HG03103 (cell line): Measurements from ENCODE around the gene ARHGAP44.

Experiments used
- ATAC-seq: cut with Tn5 transposase; IDR thresholded peaks from one replicate; pipeline ENCODE4 v1.9.1; 2021; ENCODE audit warnings: low read depth; ENCODE audit not compliant: unreplicated experiment

Gene ARHGAP44

DNA sequence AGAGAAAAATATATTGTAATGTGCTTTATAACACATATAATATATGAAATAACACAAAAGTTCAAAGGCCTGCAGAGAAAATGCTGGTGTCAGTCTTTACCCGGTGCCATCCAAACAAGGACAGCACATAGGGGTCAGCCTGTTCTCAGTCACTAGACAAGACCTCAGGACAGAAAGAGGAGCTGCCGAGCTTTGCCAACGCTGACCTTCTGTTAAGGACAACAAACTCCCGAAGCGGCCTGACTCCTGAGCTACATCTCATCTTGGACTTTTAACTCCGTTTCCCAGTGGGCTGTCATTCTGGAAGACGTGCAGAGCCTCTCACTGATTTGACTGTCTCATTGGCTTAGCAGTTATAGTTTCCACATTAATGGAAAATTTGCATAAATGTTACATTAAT lies 221.7 kb downstream of the ARHGAP44 start:
- no peak for ATAC-seq

DNA sequence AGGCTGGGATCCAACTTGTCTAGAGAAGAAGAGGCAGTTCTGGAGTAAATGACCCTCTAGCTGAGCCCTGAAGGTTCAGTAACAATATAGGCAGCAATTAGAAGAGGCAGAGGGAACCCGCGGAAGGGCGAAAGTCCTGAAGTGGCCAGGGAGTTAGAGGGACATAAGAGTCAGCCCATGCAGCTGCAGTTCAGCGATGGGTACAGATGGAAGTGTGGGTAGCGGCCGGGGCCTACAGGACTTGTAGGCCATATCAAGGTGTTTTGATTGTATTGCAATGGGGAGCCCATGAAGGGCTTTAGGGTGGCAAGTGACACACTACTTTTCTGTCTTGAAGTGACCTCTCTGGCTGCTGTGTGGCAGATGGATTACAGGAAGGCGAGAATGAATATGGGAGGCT lies 225.5 kb downstream of the ARHGAP44 start:
- ATAC-seq, result no peak

DNA sequence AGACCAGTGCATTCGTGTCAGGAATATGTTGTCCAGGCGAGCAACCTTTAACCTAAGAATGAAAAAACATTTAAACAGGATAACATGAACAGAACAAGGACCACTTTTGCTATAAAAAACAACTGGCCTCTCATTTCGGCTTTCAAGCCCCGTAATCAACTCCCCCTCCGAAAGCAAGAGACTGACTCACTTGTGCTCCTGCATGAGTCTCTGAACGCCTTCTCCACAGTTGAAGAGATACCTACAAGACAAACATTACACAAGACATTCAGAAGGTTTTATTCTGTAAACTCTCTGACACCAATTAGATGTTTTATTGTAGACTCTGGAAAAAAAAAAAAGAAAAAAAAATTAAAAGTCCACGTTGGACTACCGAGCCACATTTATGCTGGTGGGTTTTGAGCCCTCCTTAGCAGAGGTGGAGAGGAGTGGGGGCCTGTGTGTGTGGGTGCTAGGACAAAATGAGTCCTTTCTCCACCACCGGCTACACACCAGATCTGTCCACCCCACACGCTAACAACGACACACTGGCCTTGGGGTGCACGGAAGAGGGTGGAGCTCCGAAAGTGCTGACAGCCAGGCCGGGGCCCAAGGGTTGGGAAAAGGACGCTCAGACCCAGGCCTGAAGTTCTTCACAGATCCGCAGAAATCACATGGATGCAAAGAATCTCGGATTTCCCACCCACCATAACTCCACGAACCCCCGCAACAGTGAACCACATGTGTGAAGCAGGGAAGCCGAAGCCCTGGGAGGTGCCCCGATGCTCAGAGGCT lies 227.8 kb downstream of the ARHGAP44 start:
- peak; percentile 8 for ATAC-seq

DNA sequence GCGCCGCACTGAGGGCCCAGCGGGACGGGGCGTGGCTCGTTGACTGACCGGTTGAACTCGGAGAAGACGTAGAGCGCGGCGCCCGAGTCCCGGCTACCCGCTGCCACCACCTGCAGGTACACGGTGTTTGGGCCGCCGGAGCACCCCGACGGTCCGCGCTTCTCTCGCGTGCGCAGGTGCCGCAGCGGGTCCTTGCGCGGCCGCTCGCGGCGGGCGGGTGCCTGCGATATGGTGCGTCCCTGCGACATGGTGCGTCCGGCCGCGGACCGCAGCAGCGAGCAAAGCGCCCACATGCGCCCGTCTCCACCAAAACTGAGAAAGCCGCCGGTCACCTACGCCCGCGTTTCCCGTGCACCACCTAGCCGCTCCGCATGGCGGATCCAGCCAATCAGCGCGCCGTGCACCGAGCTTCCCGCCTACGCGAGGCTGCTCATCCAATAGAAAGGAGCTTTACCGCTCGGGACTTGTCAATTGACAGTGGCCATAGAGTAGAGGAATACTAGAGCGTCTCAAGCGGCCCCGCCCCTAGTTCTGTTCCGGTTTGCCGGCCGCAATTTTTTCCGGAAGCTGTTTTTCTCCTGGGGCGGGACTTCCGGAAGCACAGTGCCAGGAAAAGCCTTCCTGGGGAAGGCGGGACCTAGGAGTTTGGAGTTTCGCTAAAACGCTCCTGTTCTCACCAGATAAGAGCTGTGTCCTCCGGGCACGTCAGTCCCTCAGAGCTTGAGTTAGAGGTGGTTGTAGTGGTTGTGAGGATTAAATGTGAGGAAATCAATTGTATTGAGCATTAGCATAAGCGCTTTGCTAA lies 228.6 kb downstream of the ARHGAP44 start, which contains the start of gene ELAC2:
Gene ELAC2 (minus strand): TSS at position 373 of the 805 bp plus-strand sequence. CDS start 80 bp downstream, at position 293.
- peak; percentile 94 for ATAC-seq

DNA sequence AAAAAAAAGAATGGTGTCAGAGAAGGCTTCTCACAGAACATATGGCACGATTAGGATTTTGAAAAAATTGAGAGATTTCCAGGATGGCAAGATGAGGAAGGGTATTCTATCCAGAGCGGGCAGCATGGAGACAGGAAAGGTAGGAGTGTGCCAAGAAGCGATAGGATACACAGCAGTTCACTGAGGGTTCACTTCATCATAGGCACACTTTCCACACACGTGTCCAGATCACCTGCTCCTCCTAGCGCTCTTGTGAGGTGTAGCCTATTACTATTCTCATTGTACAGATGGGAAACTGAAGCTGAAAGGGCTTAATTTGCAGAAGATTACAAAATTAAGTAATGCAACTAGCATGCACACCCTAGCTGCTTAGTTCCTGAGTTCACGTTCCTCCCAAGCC lies 234.7 kb downstream of the ARHGAP44 start:
- no peak for ATAC-seq

DNA sequence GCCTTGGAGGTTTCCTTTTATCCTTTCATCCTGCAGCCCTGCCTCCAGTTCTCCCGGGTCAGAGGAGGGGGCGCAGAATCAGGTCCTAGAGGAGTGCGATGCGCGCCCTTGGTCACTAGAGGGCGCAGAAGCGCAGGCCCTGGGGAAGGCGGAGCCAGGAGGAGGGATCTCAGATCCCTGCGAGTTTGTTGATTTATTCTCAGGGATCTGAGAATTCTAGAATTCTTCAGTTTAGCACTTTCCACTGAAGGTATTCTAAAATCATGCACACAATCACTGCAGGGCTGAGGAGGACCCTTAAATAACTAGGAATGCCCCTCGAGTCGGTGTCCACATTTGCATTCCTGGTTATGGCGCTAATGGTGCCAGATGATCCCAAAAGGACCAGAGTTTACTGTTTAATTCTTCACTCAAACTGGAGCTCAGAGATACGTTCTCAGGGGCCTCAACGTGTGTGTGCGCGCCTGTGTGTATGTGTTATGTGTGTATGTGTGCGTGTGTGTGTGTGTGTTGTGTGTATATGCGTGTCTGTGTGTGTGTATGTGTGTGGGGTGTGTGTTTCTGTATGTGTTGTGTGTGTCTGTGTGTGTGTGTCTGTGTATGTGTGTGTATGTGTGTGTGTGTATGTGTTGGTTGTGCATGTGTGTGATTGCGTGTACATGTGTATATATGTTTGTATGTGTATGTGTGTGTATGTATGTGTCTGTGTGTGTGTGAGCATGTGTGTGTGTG lies 235.4 kb downstream of the ARHGAP44 start:
- peak; percentile 94 for ATAC-seq

DNA sequence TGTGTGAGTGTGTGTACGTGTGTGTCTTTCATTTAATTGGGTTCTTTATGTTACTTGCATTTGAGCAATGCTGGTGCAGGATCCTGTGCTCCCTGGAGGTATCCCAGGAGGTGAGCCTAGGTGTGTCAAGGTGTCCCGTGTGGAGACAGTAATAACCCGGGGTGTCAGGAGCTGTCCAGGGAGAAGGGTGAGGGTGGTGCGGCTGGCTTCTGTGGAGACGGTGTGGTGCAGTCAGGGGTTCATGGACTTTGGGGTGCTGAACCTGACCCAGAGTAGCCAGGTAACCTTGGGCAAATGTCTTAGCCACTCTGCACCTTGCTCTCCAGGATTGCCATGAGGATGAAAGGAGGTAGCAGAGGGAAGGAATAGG lies 235.9 kb downstream of the ARHGAP44 start:
- no peak for ATAC-seq

DNA sequence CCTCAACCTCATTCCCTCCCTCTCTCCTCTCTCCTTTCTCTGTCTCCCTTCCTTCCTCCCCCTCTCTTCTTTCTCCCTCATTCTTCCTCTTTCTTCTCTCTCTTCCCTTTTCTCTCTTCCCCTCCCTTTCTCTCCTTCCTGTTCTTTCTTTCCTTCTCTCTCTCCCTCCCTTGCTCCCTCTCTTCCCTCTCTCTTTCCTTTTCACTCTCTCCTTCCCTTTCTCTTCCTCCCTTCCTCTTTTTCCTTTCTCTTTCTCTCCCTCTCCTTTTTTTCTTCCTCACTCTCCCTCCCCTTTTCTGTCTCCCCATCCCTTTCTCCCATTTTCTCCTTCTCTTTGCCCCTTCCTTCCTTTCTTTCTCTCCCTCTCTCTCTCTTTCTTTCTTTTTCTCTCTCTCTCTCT lies 236.4 kb downstream of the ARHGAP44 start:
- ATAC-seq, result no peak

DNA sequence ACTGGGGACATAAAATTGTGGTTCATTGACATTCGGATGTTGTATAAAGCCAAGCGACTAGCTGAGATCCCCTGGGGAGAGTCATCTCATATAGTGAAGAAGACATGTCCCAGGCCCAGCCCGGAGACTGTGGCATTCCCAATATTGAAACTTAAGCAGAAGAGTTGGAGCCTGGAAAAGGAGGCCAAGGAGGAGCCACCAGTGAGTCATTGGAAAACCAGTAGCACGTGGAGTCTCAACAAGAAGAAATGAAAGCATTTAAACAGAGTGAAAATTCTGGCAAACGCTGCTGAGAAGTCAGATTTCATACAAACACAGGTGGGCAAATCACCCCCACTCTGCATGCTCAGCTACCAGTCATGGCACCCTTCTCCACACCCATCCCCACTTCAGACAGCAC lies 237.9 kb downstream of the ARHGAP44 start:
- ATAC-seq, result no peak

DNA sequence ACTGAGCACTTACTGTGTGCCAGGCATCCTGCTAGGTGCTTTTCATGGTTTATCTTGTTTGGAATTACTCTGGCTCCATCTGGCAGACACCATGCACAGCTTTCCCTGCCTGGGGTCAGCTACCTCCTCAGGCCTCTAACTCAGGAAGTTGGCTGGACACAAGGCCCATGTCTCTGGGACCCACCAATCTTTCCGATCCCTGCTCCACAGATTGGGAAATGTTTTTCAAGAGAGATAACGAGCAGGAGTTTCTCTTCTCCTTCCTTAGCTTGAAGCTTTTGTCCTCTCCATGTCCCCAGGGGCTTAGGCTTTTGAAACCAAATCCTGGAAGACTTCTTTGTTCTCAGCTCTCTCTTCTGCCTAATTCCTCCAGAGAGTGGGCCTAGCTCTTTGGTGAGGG lies 240.0 kb downstream of the ARHGAP44 start:
- ATAC-seq, result no peak

DNA sequence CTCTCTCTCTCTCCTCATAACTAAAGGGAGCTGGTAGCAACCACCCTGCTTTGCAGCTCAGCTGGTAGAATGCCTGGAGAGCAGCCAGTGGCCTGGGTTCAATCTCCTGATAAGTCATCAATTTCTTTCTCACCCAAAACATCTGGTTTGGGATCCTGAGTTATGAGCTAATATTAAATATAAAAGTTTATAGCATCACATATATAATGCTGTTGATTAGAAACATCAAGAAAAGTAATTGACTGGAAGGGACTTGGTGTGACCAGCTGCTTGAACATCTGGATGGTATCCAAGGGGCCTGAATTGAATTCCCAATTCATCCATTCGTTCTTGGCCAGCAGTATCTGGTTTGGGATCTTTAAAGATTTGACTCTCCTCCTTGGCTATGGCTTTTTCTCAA lies 240.8 kb downstream of the ARHGAP44 start:
- no peak for ATAC-seq

DNA sequence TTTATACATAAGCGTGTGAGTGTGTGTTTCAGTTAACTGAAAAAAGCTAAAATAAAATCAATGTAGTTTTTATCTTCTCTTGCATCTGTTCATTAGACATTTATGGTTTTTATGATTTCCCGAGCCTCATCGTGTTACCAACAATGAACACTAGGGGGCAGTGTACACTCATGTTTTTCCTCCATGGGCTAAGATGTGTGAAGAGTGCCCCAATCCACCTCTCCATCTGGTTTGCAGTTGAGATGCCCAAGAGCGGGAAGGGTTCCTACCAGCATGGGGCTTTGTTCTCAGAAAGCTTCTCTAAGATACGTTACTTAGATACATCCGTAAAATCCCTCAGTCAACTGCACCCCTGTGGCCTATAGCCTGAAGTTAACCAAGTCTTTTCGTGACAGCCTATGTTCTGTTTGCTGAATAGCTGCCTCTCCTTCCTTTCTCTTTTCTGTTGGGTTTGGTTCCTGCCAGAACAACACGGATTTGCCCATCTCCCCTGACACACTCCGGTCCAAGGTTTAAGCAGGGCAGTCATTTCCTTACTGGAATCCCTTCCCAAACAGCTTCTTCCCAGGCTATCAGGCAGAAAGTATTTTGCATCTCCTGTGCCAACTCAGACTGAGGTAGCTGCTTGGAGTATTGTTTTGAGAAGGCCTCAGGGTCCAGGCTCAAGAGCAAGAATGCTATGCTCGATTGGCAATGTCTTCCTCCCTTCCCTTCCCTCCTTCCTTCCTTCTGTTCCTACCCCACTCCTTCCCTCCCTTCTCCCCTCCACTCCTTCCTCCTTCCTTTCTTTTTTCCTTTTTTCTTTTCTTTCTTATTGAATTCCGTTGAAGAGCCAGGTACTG lies 241.4 kb downstream of the ARHGAP44 start:
- ATAC-seq, result no peak

DNA sequence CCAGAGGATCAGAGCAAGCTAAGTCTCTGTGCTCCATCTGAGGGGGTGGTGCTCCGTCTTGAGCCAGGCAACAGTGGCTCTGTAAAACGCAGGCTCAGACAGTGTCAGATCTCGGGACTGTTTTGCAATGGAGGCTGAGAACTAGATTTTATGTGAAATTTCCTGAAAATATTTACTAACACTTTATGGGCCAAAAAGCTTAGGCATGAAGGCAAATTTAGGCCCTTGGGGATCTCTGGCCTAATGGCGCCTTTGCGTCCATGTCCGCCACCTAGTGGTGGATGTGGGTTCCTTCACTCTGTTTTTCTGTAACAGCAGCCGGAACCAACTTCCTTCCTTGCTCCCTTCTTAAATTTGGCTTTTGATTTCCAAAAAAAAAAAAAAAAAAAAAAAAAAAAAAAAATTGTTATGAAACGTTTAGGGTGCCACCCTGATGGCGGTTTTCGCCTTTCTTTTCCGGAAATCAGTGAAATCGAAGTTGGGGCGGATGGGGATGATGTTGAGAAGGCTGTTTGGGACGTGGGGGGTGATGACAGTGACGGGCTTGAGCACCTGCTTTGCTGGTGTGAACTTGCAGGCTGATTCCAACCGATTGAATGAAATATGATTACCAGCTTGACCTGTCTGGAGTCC lies 242.5 kb downstream of the ARHGAP44 start:
- peak; percentile 70 for ATAC-seq

DNA sequence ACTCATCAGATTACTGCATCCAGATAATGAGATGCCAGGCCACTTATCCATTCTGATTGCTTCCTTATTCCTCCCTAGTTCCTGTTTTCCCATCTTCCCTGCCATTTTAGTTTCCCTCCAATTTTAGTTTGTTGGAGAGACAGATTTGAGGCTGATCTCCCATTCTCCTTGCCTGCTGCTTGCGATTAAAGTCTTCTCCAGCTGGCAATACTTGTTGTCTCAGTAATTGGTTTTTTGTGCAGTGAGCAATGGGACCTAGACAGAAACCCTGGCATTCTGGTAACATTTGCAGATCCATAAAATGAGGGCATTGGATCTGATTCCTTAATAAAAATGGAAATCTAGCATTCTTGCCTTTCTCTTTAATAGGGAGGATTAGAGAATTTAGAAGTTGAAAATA lies 246.1 kb downstream of the ARHGAP44 start:
- ATAC-seq, result no peak

DNA sequence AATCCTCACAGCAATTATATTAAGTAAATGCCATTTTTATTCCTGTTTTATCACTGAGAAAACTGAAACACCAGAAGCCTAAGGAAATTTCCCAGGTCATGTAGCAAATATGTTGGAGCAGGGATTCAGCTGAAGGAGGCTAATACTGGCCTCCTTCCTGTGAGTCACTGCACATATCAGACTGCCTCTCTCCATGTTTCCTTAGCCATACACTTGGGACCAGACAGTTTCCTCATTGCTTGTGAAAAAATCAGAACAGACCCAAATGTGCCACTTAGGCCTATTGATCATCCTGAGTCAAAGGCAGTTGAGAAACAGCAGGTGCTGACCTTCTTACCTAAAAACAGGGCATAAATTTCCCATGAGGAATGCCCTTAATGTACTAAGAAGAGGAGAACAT lies 247.5 kb downstream of the ARHGAP44 start:
- no peak for ATAC-seq

DNA sequence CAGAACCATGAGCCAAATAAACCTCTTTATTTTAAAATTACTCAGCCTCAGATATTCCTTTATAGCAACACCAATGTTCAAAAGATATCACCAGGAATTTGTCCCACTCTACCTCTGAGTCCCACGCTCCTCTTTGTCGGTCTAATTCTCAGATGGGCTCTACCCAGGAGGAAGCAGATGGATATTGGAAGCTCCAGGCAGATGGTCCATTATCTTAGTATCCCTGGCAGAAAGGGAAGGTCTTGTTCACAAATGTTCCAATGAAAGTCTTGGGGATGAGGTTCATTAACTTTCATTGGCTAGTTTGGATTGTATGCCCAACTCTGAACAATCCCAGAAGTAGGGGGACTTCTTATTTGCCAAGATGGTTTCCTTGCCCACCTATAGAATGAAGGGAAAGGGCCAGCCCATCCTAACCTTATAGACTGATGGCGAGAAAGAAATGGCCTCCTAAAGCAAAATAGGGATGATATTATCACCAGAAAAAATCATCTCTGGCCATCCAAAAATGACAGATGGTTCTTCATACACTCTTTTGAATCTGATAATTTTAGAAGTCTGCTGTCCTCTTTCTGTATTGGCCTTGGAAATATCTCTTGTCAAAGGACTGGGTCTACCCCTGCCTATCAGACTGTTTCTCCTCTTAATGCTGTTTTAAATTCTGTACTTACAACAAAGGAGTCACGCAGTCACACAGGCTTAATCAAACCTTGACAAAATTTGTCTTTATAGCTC lies 249.8 kb downstream of the ARHGAP44 start:
- ATAC-seq, result no peak
